GM19395 (cell line): ENCODE measurements around the gene KCNJ10.

Source experiments
- ATAC-seq: cut with Tn5 transposase; IDR thresholded peaks from one replicate; pipeline ENCODE4 v1.9.1; 2021; ENCODE audit warnings: mild to moderate bottlenecking, moderate library complexity; ENCODE audit not compliant: unreplicated experiment

Gene KCNJ10

GRCh38 chr1:159970932-159971342 is 99.0 kb downstream of the KCNJ10 start:
- no peak for ATAC-seq

GRCh38 chr1:159968901-159969300 is 101.1 kb downstream of the KCNJ10 start:
- ATAC-seq: no peak

DNA sequence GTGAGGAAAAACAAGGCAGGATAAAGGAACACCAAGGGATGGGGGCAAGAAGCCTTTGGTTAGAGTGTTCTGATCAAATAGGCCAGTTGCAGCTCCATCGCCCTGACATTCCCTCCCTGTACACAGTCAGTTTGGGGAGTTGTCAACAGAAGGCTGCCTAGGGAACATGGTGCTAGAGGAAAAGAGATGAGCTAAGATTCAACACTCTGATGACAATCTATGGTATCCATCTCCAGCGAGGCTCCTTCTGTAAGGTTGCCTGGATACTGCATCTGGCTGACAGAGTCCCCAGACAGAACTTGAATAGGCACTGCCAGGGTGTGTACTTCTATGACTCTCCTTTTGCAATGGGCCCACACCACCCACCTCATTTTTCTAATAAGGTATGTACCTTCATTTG is 104.7 kb downstream of the KCNJ10 start:
- no peak for ATAC-seq

- ATAC-seq: no peak
Measured at GRCh38 chr1:159964144-159964543, 105.8 kb downstream of the KCNJ10 start.

DNA sequence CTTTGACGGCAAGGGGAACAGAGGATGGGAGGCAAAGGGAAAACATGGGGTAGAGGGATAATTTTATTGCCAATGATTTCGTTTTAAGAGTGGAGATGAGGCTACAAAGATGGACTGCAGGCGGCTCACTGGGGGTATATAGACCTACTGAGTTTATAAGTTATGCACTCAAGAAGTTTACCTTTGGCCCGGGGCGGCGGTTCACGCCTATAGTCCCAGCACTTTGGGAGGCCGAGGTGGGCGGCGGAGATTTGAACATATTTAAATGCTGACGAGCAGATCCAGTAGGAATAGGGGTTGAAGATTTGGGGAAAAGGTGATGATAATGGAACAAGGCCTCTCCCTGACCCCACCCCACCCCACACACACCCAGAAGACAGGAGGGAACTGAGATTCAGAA is 107.8 kb downstream of the KCNJ10 start:
- no peak for ATAC-seq

DNA sequence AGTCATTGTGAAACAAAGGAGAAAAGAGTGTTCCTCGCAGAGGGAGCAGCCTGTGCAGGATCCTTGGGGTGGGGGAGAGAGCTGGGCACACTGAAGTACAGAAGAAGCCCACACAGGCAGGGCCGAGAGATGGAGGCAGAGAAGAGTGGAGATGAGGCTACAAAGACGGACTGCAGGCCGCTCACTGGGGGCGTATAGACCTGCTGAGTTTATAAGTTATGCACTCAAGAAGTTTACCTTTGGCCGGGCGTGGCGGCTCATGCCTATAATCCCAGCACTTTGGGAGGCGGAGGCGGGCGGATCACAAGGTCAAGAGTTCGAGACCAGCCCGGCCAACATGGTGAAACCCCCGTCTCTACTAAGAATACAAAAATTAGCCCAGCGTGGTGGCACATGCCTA is 108.3 kb downstream of the KCNJ10 start:
- no peak for ATAC-seq

DNA sequence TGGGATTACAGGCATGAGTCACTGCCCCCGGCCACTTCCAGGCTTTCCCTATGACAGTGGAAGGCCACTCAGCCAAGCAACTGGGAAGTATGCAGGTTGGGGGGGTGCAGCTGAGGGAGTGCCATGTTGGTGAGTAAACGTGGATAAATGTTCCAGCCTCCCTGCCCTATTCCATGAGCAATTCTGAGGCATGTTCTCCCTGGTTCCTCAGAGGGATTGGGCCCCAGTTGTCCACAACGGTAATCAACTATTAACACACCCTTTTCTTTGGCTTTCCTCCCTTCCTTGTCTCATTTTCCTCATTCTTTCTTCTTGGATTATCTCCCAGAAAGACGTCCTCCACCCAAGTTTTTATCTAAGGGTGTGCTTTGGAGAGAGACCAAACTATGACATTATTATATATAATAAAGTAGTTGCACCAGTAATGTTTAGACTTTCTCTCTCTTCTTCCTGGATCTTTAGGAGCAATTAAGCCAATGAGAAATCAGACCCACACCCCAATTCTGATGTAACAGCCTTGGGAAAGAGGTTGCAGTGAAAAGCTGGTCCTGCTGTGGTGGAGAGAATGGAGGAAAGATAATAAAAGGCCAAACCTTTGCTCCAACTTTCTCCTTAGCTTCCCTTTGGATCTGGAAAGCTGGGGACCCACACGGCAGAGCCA is 109.1 kb downstream of the KCNJ10 start:
- ATAC-seq: no peak

GRCh38 chr1:159959451-159959850 is 110.5 kb downstream of the KCNJ10 start:
- peak; percentile 17 for ATAC-seq

- peak; percentile 72 for ATAC-seq
Measured at GRCh38 chr1:159958719-159959380, 111.1 kb downstream of the KCNJ10 start.

- ATAC-seq: no peak
Measured at GRCh38 chr1:159957824-159958268, 112.1 kb downstream of the KCNJ10 start.

DNA sequence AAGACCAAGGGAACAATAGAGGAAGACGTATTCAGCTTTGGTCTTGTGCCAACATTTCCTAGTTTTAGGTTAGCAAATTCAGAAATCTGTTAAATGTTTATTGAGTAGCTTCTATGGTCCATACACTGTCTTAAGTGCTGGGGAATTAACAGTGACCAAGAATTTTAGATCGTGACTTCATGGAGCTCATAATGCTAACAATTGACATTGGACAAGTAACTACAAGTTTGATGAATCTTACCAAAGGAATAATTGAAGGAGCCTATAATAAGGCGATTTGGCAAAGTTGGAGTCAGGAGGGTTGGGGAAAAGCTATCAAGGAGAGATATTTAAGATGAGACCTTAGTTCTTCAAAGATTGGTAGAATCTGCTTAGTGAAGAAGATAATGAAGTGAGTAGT is 114.5 kb downstream of the KCNJ10 start:
- no peak for ATAC-seq

DNA sequence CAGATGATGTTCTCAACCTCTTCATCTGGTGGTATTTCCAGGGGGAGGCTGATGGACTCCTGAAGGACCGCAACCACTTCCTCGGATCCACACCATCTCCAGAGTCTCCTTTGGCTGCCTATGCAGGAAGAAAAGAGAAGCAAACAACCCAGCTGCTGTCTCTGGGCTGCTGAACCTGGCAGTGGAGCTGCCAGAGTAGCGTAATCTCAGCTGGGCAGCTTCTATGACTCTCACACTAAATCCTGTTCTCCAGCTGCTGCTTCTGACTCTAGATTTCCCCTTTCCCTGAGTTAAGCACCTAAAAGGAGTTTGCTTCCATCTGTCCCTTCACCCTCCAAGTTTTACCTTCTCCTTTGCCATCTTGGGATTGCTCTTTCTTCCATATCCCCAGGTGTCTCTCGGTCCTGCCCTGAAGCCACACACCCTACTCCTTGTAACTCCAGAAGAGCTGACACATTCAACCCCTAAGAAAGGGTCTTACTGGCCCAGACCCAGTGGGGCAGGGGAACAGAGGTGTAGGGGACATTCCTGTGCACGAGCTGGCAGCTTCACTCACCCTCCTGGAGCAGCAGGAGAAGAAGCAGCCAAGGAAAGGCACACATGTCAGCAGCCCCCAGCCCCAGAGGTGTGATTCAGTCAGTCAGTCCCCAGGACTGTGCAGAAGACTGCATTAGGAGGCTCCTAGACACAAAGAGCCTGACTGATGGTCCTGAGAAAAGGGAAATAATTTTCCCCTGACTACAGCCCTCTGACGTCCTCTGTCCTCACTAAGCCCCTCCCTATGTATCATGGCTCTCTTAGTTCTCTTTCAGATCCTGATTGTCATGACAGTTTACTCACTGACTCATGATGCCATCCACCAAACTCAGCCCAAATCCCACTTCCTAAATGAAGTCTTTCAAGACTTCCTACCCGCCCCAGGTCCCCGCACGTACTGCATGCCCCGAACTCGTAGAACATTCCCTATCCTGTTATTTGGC is 116.1 kb downstream of the KCNJ10 start, which contains the start of gene SLAMF9:
Gene SLAMF9, minus strand, starts transcription at position 702 of the 980 bp plus-strand sequence. Its CDS starts 100 bp downstream, at position 602.
- no peak for ATAC-seq

DNA sequence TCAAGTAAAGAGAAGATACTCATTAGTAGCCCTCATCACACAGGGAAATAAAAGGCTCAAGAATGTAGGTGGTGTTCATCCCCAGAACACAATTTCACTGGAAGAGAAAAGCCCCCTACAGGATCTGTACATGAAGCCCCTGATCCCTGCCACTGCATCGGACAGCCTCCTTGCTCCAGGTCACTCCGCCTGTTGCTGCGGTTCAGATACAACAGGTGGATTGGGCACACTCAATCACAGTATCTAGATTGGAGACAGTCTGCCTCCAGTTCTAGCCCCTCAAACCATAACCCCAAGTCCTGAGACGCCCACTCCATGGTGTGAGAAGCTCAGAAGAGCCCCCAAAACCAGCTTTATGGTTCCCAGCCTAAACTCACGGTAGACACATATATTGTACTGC is 117.0 kb downstream of the KCNJ10 start:
- ATAC-seq: no peak

DNA sequence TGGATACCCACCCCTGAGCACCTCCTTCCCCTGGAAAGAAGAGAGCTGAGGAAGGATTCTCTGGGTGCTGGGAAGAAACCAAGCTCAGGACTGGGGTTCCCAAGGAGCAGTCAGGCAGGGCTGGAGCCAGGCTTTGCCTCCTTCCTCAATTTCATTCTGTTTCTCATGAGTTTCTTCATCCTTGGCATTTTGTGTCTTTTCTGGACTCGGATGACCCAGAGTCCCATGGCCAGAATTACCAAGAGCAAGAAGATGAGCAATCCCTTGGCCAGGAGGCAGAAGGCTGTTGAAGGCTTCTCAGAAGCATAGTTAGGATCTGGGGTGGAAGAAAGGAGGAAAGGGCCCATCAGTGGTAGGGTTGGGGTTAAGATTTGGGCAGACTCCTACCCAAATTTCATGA is 118.4 kb downstream of the KCNJ10 start:
- no peak for ATAC-seq

DNA sequence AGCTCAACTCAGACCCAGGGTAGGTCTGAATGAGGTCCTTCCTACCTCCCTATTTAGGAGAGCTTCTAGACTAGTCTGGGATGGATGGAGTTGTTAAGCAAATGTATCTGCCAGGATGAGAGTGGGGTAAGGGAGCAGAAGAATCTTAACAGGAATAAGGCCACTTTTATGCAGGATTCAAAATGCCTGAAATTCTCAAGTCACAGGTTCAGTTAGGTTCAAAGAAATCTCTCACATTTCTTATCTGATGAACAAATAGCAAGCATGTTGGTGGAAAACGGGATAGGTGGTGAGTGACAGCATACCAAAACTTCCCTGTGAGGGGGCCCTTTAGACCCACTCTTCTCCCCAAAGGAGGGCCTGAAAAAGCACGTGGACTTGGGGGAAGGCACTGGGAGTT is 118.9 kb downstream of the KCNJ10 start:
- no peak for ATAC-seq

DNA sequence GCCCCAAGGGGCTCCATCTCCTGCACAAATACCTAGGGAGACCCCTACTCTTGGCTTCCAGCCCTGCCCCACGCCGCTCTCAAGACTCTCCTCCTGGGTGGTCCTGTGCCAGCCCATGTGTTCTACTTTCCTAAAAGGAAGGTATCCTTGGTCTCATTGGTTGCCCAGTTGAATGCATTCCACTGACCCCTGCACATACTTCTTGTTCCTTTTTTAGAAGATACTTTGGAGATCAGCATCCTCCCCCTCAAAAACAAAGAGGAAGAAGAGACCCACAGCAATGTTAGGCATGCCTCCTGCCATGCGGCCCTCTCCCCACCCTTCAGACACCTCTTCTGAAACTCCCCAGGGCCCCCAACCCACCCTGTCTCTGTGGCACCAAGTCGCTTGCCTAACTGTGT is 120.0 kb downstream of the KCNJ10 start:
- ATAC-seq: no peak

DNA sequence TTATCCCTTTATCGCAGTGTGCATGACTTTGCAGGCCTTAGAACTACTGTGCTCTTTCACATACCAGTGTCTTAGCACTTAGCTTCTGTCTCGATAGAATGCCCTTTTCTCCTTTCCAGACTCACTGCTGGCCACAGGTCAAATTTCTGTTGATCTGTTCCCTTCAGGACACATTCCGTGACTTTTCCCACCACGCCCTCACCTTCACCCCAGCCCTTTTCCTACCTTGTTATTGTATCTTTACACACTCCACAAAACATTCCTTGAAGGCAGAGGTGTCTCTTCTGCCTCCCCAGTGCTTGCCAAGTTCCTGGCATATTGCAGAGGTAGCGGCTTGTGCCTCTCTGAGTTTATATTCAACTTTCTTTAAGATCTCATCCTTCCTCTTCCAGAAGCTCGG is 120.8 kb downstream of the KCNJ10 start:
- ATAC-seq: no peak
